ENCODE data around the gene ATP5F1E. TPM values are rescaled to one million over a fixed set of nuclear protein-coding genes. Genes with fewer than 3 reads are reported as not detected.

The ATP5F1E gene
- total RNA-seq, 2 donors from 2014 or later = 16.2 to 16.6 TPM

DNA sequence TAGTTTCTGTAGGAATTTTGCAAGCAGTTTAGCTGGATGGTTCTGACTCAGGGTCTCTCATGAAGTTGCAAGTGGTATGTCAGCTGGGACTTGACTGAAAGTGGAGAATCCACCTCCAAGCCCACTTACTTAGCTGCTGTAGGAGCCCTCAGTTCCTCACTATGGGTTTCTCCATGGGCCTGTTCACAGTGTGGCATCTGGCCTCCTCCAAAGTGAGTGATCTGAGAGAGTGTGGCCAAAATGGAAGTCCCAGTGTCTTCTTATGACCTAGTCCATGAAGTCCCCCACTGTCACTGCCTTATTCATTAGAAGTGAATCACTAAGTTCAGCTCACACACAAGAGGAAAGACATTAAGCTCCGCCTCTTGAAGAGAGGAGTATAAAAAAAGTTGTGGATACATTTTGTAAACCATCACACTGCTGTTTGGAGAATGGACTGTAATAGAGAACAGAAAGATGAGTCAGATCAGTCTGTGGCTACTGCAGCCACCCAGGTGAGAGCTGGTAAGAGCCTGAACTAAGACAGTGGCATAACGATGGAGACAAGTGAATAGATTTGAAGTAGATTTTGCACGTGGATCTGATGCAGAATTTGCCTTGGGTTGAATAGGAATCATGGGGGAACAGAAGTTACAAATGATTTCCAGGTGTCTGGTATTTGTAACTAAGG lies 55.9 kb downstream of the ATP5F1E start:
- Histone ChIP-seq H3K9me3 (no peaks in the 10 kb centered on the region), H3K36me3 (replicated peaks in 1 of 2; ENCODE audit: insufficient read depth in 1 of 2, low read depth in 2 of 2) (no peaks in the 10 kb centered on the region), H3K4me1 (no peaks in the 10 kb centered on the region), H3K27me3 (no peaks in the 10 kb centered on the region), H3K27ac (no peak overlapping the region), H3K4me3 (no peak overlapping the region)
- intact Hi-C loops (cut with DNase I) = loop anchor here (10.0 kb wide), 1 partner anchor 61 kb away; no protein-coding TSS in a partner anchor
- DNase-seq (no peak), ATAC-seq (no peak)
- WGBS, 2 donors = 84 to 91% methylated on average over 3 of the region's 3 CpGs
- no peak for TF ChIP-seq POLR2A (IDR thresholded peaks at IDR 0.05)
- TF ChIP-seq, protein P1, sequence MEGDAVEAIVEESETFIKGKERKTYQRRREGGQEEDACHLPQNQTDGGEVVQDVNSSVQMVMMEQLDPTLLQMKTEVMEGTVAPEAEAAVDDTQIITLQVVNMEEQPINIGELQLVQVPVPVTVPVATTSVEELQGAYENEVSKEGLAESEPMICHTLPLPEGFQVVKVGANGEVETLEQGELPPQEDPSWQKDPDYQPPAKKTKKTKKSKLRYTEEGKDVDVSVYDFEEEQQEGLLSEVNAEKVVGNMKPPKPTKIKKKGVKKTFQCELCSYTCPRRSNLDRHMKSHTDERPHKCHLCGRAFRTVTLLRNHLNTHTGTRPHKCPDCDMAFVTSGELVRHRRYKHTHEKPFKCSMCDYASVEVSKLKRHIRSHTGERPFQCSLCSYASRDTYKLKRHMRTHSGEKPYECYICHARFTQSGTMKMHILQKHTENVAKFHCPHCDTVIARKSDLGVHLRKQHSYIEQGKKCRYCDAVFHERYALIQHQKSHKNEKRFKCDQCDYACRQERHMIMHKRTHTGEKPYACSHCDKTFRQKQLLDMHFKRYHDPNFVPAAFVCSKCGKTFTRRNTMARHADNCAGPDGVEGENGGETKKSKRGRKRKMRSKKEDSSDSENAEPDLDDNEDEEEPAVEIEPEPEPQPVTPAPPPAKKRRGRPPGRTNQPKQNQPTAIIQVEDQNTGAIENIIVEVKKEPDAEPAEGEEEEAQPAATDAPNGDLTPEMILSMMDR (IDR thresholded peaks at IDR 0.05) = no peak

Other genes with a start within 250 kb of the ATP5F1E start
- gene GNAS-AS1, start 181.4 kb downstream of the ATP5F1E start, total RNA-seq = 1 to 10 TPM; 1.0 to 3.0 TPM
- gene GNAS, start 179.6 kb downstream of the ATP5F1E start, total RNA-seq = 100 to 1,000 TPM; 462 to 623 TPM
- gene NELFCD, start 51.1 kb downstream of the ATP5F1E start, total RNA-seq = 10 to 100 TPM; 35.9 to 45.9 TPM
- gene CTSZ, start 25.1 kb downstream of the ATP5F1E start, total RNA-seq = 10 to 100 TPM; 54.1 to 89.8 TPM
- gene TUBB1, start 12.9 kb downstream of the ATP5F1E start, total RNA-seq = not detected
- 10 to 100 TPM; 20.8 to 29.3 TPM for gene PRELID3B, start 10.5 kb upstream of the ATP5F1E start, total RNA-seq
- 1 to 10 TPM in 1 of 2 donors, under 1 TPM in 1; 0.66 to 1.6 TPM for gene ZNF831, start 131.5 kb upstream of the ATP5F1E start, total RNA-seq